H9 (cell line): ENCODE results near the gene SPPL3. TPM values are rescaled to one million over a fixed set of nuclear protein-coding genes. Genes with fewer than 3 reads are reported as not detected.

Source experiments
- DNase-seq: peaks from one replicate; pipeline ENCODE4 v3.0.0-alpha.2; 2017
- H2AFZ ChIP-seq: one replicate; pipeline ENCODE4 v1.6.1; 2013; ENCODE audit warnings: mild to moderate bottlenecking, low read length, control low read depth, moderate library complexity
- H2AK5ac ChIP-seq: 2 replicates; pipeline ENCODE4 v1.6.1; 2013; ENCODE audit warnings: low read length, control low read depth, mixed read lengths; ENCODE audit not compliant: insufficient read length
- H2BK120ac ChIP-seq: one replicate; pipeline ENCODE4 v1.6.1; 2013; ENCODE audit warnings: low read depth, mild to moderate bottlenecking, low read length, control low read depth, inconsistent platforms; ENCODE audit not compliant: poor library complexity, severe bottlenecking
- H2BK12ac ChIP-seq: 2 replicates; pipeline ENCODE4 v1.6.1; 2013; ENCODE audit warnings: low read length, control low read depth, mixed read lengths, low read depth; ENCODE audit not compliant: insufficient read length
- H2BK15ac ChIP-seq: 2 replicates; pipeline ENCODE4 v1.6.1; 2013; ENCODE audit warnings: low read depth, low read length, control low read depth
- H2BK20ac ChIP-seq: one replicate; pipeline ENCODE4 v1.6.1; 2013; ENCODE audit warnings: low read depth, mild to moderate bottlenecking, low read length, control low read depth, inconsistent platforms; ENCODE audit not compliant: poor library complexity, severe bottlenecking
- H2BK5ac ChIP-seq: 2 replicates; pipeline ENCODE4 v1.6.1; 2013; ENCODE audit warnings: low read length, control low read depth, mixed read lengths; ENCODE audit not compliant: insufficient read length
- H3K14ac ChIP-seq: 2 replicates; pipeline ENCODE4 v1.6.1; 2013; ENCODE audit warnings: low read length, control low read depth; ENCODE audit not compliant: insufficient read depth
- H3K18ac ChIP-seq: 2 replicates; pipeline ENCODE4 v1.6.1; 2013; ENCODE audit warnings: low read depth, mild to moderate bottlenecking, mixed read lengths, low read length, control low read depth; ENCODE audit not compliant: insufficient read length
- H3K23ac ChIP-seq: 2 replicates; pipeline ENCODE4 v1.6.1; 2013; ENCODE audit warnings: low read length, control low read depth, mixed read lengths, low read depth; ENCODE audit not compliant: insufficient read length
- H3K23me2 ChIP-seq: 2 replicates; pipeline ENCODE4 v1.6.1; 2013; ENCODE audit warnings: low read depth, mild to moderate bottlenecking, mixed read lengths, low read length, control low read depth; ENCODE audit not compliant: insufficient read length, poor library complexity, severe bottlenecking
- H3K27ac ChIP-seq: 2 replicates; pipeline ENCODE4 v1.5.1; 2013; ENCODE audit warnings: low read length, control low read depth, mixed read lengths, low read depth; ENCODE audit not compliant: insufficient read length
- H3K27me3 ChIP-seq: 2 replicates; pipeline ENCODE4 v1.6.1; 2013; ENCODE audit warnings: low read length, control low read depth, inconsistent platforms; ENCODE audit not compliant: insufficient read depth
- H3K4ac ChIP-seq: 2 replicates; pipeline ENCODE4 v1.6.1; 2013; ENCODE audit warnings: low read depth, mild to moderate bottlenecking, control low read depth, inconsistent platforms, low read length, moderate library complexity
- H3K4me1 ChIP-seq: 2 replicates; pipeline ENCODE4 v1.6.1; 2013; ENCODE audit warnings: low read length, control low read depth, inconsistent platforms; ENCODE audit not compliant: insufficient read depth
- H3K4me2 ChIP-seq: 2 replicates; pipeline ENCODE4 v1.6.1; 2013; ENCODE audit warnings: low read length, control low read depth, mixed read lengths; ENCODE audit not compliant: insufficient read length, insufficient read depth
- H3K56ac ChIP-seq: 2 replicates; pipeline ENCODE4 v1.6.1; 2013; ENCODE audit warnings: low read depth, mild to moderate bottlenecking, mixed read lengths, low read length, control low read depth; ENCODE audit not compliant: insufficient read length
- H3K79me1 ChIP-seq: 2 replicates; pipeline ENCODE4 v1.6.1; 2013; ENCODE audit warnings: low read depth, mild to moderate bottlenecking, moderate library complexity, low read length, control low read depth, inconsistent platforms; ENCODE audit not compliant: insufficient read depth, poor library complexity, severe bottlenecking
- H3K79me2 ChIP-seq: 2 replicates; pipeline ENCODE4 v1.6.1; 2013; ENCODE audit warnings: low read length, control low read depth, inconsistent platforms; ENCODE audit not compliant: insufficient read depth
- H3K9ac ChIP-seq: 2 replicates; pipeline ENCODE4 v1.6.1; 2013; ENCODE audit warnings: low read length, control low read depth, mixed read lengths; ENCODE audit not compliant: insufficient read length; ENCODE audit errors: extremely low read depth
- H3K9me3 ChIP-seq: one replicate; pipeline ENCODE4 v1.6.1; 2013; ENCODE audit warnings: low read depth, low read length, inconsistent platforms; ENCODE audit not compliant: control insufficient read depth
- H3T11ph ChIP-seq: one replicate; pipeline ENCODE4 v1.6.1; 2013; ENCODE audit warnings: mild to moderate bottlenecking, low read length, control low read depth, inconsistent platforms
- H4K20me1 ChIP-seq: one replicate; pipeline ENCODE4 v1.6.1; 2013; ENCODE audit not compliant: control insufficient read depth, insufficient read length, insufficient read depth
- H4K5ac ChIP-seq: 2 replicates; pipeline ENCODE4 v1.6.1; 2013; ENCODE audit warnings: low read depth, mild to moderate bottlenecking, mixed read lengths, low read length, control low read depth; ENCODE audit not compliant: insufficient read length
- H4K8ac ChIP-seq: replicated peaks from 2 replicates; pipeline ENCODE4 v1.6.1; 2013; ENCODE audit warnings: low read length, control low read depth, mixed read lengths, low read depth; ENCODE audit not compliant: insufficient read length
- H4K91ac ChIP-seq: 2 replicates; pipeline ENCODE4 v1.6.1; 2013; ENCODE audit warnings: low read depth, mild to moderate bottlenecking, moderate library complexity, mixed read lengths, low read length, control low read depth; ENCODE audit not compliant: insufficient read length
- H3K27ac Mint-ChIP-seq, 3 experiments: 2 replicates in 2 of 3; 3 replicates in 1 of 3; pipeline ENCODE4 v1.8.0; 2020 to 2021; ENCODE audit warnings: mixed read lengths in 3 of 3, mild to moderate bottlenecking in 1 of 3, moderate library complexity in 1 of 3
- H3K27me3 Mint-ChIP-seq: 2 replicates; pipeline ENCODE4 v1.8.0; 2021; ENCODE audit warnings: low read depth, mild to moderate bottlenecking, moderate library complexity, mixed read lengths
- H3K36me3 Mint-ChIP-seq, 3 experiments: 2 replicates in 2 of 3; 3 replicates in 1 of 3; pipeline ENCODE4 v1.8.0; 2020 to 2021; ENCODE audit warnings: low read depth in 3 of 3, mixed read lengths in 3 of 3; ENCODE audit not compliant: insufficient read depth in 1 of 3
- H3K4me1 Mint-ChIP-seq, 2 experiments: 2 replicates each; pipeline ENCODE4 v1.8.0; 2020; ENCODE audit warnings: mixed read lengths in 2 of 2
- H3K4me3 Mint-ChIP-seq, 2 experiments: 2 replicates in 1 of 2; 3 replicates in 1 of 2; pipeline ENCODE4 v1.8.0; 2020 to 2021; ENCODE audit warnings: mild to moderate bottlenecking in 2 of 2, mixed read lengths in 2 of 2, moderate library complexity in 1 of 2
- H3K9me3 Mint-ChIP-seq, 2 experiments: 2 replicates in 1 of 2; 3 replicates in 1 of 2; pipeline ENCODE4 v1.8.0; 2020; ENCODE audit warnings: mild to moderate bottlenecking in 2 of 2, mixed read lengths in 2 of 2, moderate library complexity in 1 of 2
- WGBS: extraction: QIAGEN DNeasy Blood & Tissue Kit; methylation state at CpG from one replicate; pipeline ENCODE4 v1.1.7; 2013; ENCODE audit warnings: missing lambda C conversion rate, low lambda C conversion rate, mixed read lengths; ENCODE audit not compliant: insufficient read length; ENCODE audit errors: extremely low coverage; 5-methylcytosine and 5-hydroxymethylcytosine counted together
- total RNA-seq: library from RNA; stranded (reverse); gene quantifications from 2 replicates; pipeline ENCODE4 v1.2.1, GENCODE V29; 2021
- TF ChIP-seq, protein P1 (sequence below): fragments of 200-600 bp; sonication (generic); conservative IDR thresholded peaks from 3 replicates; pipeline ENCODE4 v1.8.0; 2021; ENCODE audit warnings: antibody characterized with exemption, mild to moderate bottlenecking

The SPPL3 gene
- total RNA-seq, 1 experiment from 2014 or later = 46.3 TPM

DNA sequence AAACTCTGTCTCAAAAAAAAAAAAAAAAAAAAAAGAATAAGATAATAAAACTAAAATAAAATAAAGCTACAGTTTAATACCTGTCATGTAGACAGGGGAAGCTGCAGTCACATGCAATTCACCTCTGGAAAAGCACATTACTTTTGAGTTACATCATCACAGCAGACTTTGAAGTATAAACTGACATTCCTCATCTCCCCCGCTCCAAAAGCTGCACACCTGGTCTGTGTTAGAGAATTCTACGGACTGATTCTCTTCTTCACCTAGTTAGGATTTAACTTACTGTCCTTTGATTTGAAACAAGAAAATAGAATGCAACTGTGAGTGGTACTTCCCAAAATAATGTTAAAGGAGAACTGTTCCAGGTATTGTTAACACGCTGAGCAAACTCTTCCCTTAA, 25.1 kb downstream of the SPPL3 start:
- no peaks in the 10 kb centered on the region for H3K23me2 ChIP-seq
- H3K4me1 Mint-ChIP-seq = peaks cover 4 to 8% of the 10 kb centered on the region in 2 experiments; a peak in 3 of 4 replicates
- no peak overlapping the region for H3K27ac Mint-ChIP-seq
- no CpG with 5 or more reads among the region's 3 CpGs for WGBS
- no peak for DNase-seq
- no peak overlapping the region for H2BK120ac ChIP-seq
- no peak overlapping the region for H4K5ac ChIP-seq
- H3K56ac ChIP-seq = no peak overlapping the region
- H2BK5ac ChIP-seq = no peak overlapping the region
- no peaks in the 10 kb centered on the region for H3K36me3 Mint-ChIP-seq
- TF ChIP-seq, protein P1, sequence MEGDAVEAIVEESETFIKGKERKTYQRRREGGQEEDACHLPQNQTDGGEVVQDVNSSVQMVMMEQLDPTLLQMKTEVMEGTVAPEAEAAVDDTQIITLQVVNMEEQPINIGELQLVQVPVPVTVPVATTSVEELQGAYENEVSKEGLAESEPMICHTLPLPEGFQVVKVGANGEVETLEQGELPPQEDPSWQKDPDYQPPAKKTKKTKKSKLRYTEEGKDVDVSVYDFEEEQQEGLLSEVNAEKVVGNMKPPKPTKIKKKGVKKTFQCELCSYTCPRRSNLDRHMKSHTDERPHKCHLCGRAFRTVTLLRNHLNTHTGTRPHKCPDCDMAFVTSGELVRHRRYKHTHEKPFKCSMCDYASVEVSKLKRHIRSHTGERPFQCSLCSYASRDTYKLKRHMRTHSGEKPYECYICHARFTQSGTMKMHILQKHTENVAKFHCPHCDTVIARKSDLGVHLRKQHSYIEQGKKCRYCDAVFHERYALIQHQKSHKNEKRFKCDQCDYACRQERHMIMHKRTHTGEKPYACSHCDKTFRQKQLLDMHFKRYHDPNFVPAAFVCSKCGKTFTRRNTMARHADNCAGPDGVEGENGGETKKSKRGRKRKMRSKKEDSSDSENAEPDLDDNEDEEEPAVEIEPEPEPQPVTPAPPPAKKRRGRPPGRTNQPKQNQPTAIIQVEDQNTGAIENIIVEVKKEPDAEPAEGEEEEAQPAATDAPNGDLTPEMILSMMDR = no peak
- no peak overlapping the region for H2AFZ ChIP-seq
- no peaks in the 10 kb centered on the region for H4K20me1 ChIP-seq
- H3K4ac ChIP-seq = no peak overlapping the region
- H2BK12ac ChIP-seq = no peak overlapping the region
- no peaks in the 10 kb centered on the region for H3K4me1 ChIP-seq
- H4K8ac ChIP-seq = no peak overlapping the region
- no peak overlapping the region for H3T11ph ChIP-seq
- peaks cover 9% of the 10 kb centered on the region; the same call in 1 of the 2 replicates for H3K79me2 ChIP-seq
- no peak overlapping the region for H2BK15ac ChIP-seq
- H2BK20ac ChIP-seq = no peak overlapping the region
- no peak overlapping the region for H3K9ac ChIP-seq
- H3K4me2 ChIP-seq = no peak overlapping the region
- no peak overlapping the region for H3K18ac ChIP-seq
- no peaks in the 10 kb centered on the region for H3K9me3 Mint-ChIP-seq
- no peak overlapping the region for H4K91ac ChIP-seq
- H3K79me1 ChIP-seq = peaks cover 7% of the 10 kb centered on the region
- H3K23ac ChIP-seq = no peak overlapping the region
- no peak overlapping the region for H3K4me3 Mint-ChIP-seq
- H2AK5ac ChIP-seq = no peak overlapping the region
- H3K14ac ChIP-seq = no peak overlapping the region
- no peaks in the 10 kb centered on the region for H3K27me3 Mint-ChIP-seq
- no peaks in the 10 kb centered on the region for H3K27me3 ChIP-seq
- H3K9me3 ChIP-seq = no peaks in the 10 kb centered on the region
- no peak overlapping the region for H3K27ac ChIP-seq
